Stimulated activated CD4-positive, alpha-beta T cell treated with anti-CD3 and anti-CD28 coated beads, Interleukin-2, amount 100 ng/mL, for 24 hours (primary cell): Measurements from ENCODE around the gene SP110.
"Not testable (repeated sequence)": the region's sequence is repeated elsewhere in the genome, so short reads cannot be mapped to it uniquely, and the experiment has no call there.

Source experiments
- DNase-seq, 2 donors: peaks; one replicate each; pipeline ENCODE4 v3.0.0-alpha.2; 2020

SP110 gene

GRCh38 chr2:230219419-230220331, at the start of gene SP110:
TSS of gene SP110 (minus strand) at chr2:230219984. CDS start at chr2:230216927, 3,057 bp downstream.
- peak; percentile 72 to 77 for DNase-seq

GRCh38 chr2:230268606-230269243, 48.9 kb upstream of the SP110 start:
- DNase-seq, result no peak

- no peak for DNase-seq
These were observed 47.8 kb upstream of the SP110 start for GRCh38 chr2:230267556-230267955.

- DNase-seq, result no peak
These were observed 47.3 kb upstream of the SP110 start for GRCh38 chr2:230267059-230267458.

GRCh38 chr2:230266638-230267037, 46.9 kb upstream of the SP110 start:
- DNase-seq, result no peak

- DNase-seq, result not testable (repeated sequence)
These were observed 45.2 kb upstream of the SP110 start for GRCh38 chr2:230264945-230265344.

- no peak for DNase-seq
These were observed 42.5 kb upstream of the SP110 start for GRCh38 chr2:230262246-230262645.

- no peak for DNase-seq
These were observed 38.7 kb upstream of the SP110 start for GRCh38 chr2:230258483-230258882.

- no peak for DNase-seq
These were observed 37.0 kb upstream of the SP110 start for GRCh38 chr2:230256733-230257332.

- peak; percentile 32 to 41 for DNase-seq
These were observed 34.5 kb upstream of the SP110 start for GRCh38 chr2:230254152-230254881.

GRCh38 chr2:230250231-230250630, 30.4 kb upstream of the SP110 start:
- no peak for DNase-seq

GRCh38 chr2:230246206-230246605, 26.4 kb upstream of the SP110 start:
- DNase-seq, result no peak

- no peak for DNase-seq
These were observed 24.4 kb upstream of the SP110 start for GRCh38 chr2:230244211-230244610.

GRCh38 chr2:230234845-230235244, 15.1 kb upstream of the SP110 start:
- no peak for DNase-seq

GRCh38 chr2:230234122-230234722, 14.4 kb upstream of the SP110 start:
- no peak for DNase-seq

GRCh38 chr2:230231251-230231650, 11.5 kb upstream of the SP110 start:
- DNase-seq, result no peak

GRCh38 chr2:230230496-230231200, 10.9 kb upstream of the SP110 start:
- no peak for DNase-seq

GRCh38 chr2:230230087-230230486, 10.3 kb upstream of the SP110 start:
- no peak for DNase-seq

GRCh38 chr2:230227216-230227615, 7.4 kb upstream of the SP110 start:
- DNase-seq, result peak in 1 of 2 donors; percentile 27

- no peak for DNase-seq
These were observed 6.3 kb upstream of the SP110 start for GRCh38 chr2:230226051-230226551.

GRCh38 chr2:230225486-230225885, 5.7 kb upstream of the SP110 start, which contains the start of gene SP140:
TSS of gene SP140 (plus strand) at chr2:230225736. CDS start at chr2:230225845, 109 bp downstream.
- peak; percentile 73 to 78 for DNase-seq

GRCh38 chr2:230224458-230224857, 4.7 kb upstream of the SP110 start:
- no peak for DNase-seq
